Epidermal melanocyte (primary cell): ENCODE results near the gene MAP3K13.
"Not testable (repeated sequence)": the region's sequence is repeated elsewhere in the genome, so short reads cannot be mapped to it uniquely, and the experiment has no call there.

Source experiments
- DNase-seq: peaks from one replicate; pipeline ENCODE4 v3.0.0; 2011; ENCODE audit warnings: low spot score; ENCODE audit not compliant: insufficient read length

MAP3K13 gene

DNA sequence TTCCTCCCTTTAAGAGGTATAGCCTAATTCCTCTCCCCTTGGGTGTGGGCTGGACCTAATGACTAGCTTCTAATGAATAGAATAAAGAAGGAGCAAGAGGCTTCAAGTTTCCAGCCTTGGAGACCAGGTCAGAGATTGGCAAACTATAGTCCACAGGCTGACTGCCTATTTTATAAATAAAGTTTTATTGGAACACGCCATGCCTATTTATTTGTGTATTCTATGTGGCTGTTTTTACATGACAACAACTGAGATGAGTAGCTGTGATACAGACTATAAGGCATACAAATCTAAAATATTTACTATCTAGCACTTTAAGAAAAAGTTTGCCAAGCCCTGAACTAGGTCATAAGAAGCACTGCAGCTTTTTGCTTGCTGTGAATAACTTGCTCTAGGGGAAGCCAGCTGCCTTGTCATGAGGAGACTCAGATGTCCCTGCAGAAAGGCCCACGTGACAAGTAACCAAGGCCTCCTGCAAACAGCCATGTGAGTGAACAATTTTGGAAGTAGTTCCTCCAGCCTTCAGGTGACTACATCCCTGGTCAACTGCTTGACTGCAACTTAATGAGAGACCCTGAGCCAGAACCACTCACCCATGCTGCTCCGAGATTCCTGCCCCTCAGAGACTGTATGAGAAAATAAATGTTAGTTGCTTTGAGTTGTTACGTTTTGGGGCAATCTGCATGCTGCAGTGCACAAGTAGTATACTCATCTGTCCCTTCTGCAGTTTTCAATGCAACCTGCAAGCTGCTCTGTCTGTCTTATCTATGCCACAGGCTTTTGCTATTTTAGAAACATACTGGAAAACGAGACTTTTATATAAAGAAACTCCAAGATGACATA lies 21.1 kb upstream of the MAP3K13 start:
- DNase-seq, result no peak

- no peak for DNase-seq
Observed at GRCh38 chr3:185342459-185343174, 20.3 kb upstream of the MAP3K13 start.

GRCh38 chr3:185347399-185347798 lies 15.5 kb upstream of the MAP3K13 start:
- DNase-seq, result no peak

DNA sequence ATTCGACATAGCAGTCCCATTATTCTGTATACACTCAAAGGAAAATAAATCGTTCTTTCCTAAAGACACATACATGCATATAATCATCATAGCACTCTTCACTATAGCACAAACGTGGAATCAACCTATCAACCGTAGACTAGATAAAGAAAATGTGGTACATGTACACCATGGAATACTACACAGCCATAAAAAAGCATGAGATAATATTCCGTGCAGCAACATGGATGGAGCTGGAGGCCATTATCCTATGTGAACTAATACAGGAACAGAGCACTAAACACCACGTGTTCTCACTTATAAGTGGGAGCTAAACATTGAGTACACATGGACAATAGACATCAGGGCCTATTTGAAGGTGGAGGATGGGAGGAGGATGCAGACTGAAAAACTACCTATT lies 12.1 kb upstream of the MAP3K13 start:
- DNase-seq, result no peak

GRCh38 chr3:185351396-185351795 lies 11.5 kb upstream of the MAP3K13 start:
- DNase-seq, result no peak

- no peak for DNase-seq
Observed at GRCh38 chr3:185353225-185353624, 9.7 kb upstream of the MAP3K13 start.

- DNase-seq, result no peak
Observed at GRCh38 chr3:185353823-185354614, 8.9 kb upstream of the MAP3K13 start.

- DNase-seq, result no peak
Observed at GRCh38 chr3:185356499-185356898, 6.4 kb upstream of the MAP3K13 start.

DNA sequence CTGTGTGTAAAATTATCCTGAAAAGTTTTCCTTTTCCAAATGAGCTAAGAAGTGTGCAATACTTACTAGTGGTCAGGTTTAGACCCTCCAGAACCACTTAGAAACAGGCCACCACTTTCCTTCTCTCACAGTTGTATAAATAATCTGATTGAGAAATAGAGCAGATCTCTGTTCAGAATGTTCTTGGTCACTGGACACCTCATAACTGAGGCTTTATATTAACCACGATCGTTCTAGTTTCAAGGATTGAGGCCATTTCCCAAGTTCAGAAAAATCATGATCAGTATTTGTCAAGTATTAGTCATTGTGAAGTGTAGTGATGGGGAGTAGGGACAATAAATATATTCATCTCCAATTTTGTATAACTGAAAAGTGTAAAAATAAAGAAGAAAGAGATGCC lies 1.0 kb upstream of the MAP3K13 start:
- no peak for DNase-seq

DNA sequence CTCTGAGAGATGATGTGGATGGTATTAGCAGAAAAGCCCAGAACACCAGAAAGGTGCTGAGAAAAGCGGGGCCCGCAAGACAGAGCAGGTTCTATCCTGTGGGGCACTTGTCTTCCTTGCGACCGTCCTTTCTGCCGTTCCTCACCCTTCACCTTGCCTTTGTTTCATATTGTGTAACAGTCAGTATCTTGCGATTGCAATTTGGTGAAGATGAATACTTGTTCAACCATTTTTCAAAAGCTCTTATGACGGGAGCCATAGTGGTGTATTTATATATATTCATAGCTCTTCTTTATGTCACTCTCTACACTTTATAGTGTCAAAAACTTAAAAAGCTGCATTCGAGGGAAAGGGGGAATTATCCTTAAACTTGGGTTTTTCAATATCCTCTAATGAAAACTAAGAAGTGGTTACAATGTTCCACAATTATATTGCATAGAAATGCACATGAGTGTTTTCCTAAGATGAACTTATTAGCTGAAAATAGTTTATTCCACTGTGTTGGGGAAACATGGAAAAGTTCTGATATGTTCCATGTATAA lies 797 bp downstream of the MAP3K13 start:
- DNase-seq, result no peak

DNA sequence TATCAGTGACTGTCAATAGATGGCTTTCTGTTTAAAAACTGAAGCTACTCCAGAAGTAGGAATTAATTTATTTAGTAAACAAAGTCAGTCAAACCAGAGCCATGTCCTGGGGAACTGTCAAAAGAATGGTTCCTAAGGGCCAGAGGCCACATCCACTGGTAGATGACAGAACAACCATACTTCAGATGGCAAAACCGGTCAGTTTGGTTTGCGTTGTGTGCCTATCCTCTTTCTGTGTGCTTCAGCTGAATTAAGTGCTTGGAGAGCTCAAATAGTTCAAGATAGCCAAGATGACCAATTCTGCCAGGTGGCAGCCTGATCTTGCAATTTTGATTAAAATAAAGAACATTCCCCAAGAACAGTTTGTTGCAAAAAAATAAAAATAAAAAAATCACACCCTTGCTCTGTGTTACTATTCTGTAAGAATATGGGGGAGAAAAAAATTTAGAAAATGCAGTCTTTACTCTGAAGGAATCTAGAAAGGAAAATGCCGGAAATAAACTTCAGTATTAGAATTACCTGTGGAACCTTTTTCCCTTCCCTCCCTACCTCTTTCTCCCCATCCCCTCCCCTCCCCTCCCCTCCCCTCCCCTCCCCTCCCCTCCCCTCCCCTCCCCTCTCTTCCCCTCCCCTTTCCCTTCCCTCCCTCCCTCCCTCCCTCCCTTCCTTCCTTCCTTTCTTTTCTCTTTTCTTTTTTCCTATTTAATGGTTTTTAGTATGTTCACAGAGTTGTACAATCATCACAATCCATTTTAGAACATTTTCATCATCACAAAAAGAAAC lies 2.5 kb downstream of the MAP3K13 start:
- DNase-seq, result no peak

DNA sequence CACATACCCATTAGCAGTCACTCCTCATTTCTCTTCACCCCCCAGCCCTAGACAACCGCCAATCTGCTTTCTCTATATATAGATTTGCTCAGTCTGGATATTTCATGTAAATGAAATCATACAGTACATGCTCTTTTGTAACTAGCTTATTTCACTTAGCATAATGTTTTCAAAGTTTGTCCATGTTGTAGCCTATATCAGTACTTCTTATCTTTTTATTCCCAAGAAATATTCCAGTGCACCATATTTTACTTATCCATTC lies 3.1 kb downstream of the MAP3K13 start:
- DNase-seq, result no peak

DNA sequence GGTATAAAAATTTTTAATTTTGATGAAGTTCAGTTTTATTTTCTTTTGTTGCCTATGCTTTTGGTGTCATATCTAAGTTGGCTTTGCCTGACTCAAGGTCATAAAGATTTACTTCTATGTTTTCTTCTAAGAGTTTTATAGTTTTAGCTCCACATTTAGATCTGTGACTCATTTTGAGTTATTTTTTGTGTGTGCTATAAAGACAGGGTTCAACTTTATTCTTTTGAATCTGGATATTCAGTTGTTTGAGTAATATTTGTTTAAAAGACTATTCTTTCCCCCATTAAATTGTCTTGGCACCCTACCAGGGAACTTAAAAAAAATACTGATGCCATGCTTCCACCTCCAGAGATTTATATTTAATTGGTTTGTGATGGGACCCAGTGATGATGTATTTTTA lies 4.0 kb downstream of the MAP3K13 start:
- DNase-seq, result no peak

- DNase-seq, result not testable (repeated sequence)
Observed at GRCh38 chr3:185370349-185370748, 7.4 kb downstream of the MAP3K13 start.

GRCh38 chr3:185371306-185372074 lies 8.6 kb downstream of the MAP3K13 start:
- no peak for DNase-seq

DNA sequence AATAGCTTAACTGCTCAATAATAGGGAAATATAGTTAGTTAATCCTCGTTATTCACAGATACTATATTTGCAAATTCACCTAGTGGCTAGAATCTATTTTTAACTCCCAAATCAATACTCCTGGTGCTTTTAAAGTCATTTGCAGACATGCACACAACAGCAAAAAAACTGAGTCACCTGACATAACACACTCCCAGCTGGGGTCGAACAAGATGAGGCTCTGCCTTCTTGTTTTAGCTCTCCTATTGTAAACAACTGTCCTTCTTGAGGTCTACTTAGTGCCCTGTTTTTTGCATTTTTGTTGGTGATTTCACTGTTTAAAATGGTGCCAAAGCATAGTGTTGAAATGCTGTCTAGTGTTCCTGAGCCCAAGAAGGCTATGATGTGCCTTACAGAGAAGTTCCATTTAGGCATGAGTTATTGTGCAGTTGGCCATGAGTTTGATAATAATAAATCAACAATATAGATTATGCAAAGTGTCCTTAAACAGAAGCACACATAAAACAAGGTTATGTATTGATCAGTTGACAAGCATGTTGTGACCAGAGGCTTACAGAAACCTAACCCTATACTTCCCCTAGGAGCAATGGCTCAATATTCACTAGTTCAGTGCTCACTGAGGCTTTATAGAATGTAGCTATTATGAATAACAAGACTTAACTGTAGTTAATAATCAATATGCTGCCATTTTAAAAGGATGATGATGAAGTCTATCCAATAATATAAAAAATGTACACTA lies 18.6 kb downstream of the MAP3K13 start:
- no peak for DNase-seq

DNA sequence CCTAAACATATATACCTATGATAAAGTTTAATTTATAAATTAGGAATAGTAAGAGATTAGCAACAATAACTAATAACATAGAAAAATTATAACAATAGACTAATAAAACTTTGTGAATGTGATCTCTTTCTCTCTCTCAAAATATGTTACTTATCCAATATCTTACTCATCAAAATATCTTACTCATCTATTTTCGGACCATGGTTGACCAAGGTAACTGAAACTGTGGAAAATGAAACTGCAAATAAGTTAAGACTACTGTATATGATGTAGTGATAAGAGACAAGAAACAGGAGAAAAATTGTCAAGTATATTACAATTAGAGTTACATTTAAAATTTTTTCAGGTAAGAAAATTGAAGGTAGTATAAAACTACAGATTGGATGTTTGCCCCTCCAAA lies 19.2 kb downstream of the MAP3K13 start:
- DNase-seq, result no peak

DNA sequence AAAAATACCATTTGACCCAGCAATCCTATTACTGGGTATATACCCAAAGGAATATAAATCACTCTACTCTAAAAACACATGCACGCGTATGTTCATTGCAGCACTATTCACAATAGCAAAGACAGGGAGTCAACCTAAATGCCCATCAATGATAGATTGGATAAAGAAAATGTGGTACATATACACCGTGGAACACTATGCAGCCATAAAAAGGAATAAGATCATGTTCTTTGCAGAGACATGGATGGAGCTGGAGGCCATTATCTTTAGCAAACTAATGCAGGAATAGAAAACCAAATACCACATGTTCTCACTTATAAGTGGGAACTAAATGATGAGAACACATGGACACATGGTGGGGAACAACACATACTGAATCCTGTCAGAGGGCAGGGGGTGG lies 23.6 kb downstream of the MAP3K13 start:
- DNase-seq, result not testable (repeated sequence)

DNA sequence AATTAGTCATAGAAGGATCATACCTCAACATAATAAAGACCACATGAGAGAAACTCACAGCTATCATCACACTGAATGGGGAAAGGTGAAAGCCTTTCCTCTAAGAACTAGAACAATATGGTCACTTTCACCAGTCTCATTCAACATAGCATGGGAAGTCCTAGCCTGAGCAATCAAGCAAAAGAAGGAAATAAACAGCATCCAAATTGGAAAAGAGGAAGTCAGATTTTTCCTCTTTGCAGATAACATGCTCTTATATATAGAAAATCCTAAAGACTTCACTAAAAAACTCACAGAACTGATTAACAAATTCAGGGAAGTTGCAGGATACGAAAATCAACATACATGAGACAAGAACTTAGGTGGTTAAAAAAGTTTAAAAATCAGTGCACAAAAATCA lies 24.7 kb downstream of the MAP3K13 start:
- no peak for DNase-seq

DNA sequence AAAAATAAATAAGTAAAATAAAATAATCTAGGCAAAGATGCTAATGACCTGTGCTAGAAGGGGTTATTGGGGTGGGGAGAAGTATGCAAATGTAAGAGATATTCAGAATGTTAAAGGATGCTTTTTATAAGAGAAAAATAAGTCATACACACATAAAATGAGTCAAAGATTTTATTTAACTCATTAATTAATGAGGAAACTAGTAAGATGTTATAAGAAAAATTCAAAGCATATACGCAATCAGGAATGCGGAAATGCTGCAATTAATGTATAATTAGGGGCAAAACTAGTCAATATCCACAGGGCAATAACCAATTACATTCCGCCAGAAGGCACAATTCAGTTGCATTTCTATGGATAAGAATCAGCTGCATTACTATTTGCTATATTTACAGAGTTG lies 30.1 kb downstream of the MAP3K13 start:
- DNase-seq, result no peak
